NCI-H69 (cell line): ENCODE measurements around the gene GRM4.
A peak's percentile ranks its signal among the peaks of the same experiment; 100 is the strongest.

Experiments
- DNase-seq: peaks from one replicate; lab custom pipeline; 2025; lab: John Stamatoyannopoulos, UW

Gene GRM4

DNA sequence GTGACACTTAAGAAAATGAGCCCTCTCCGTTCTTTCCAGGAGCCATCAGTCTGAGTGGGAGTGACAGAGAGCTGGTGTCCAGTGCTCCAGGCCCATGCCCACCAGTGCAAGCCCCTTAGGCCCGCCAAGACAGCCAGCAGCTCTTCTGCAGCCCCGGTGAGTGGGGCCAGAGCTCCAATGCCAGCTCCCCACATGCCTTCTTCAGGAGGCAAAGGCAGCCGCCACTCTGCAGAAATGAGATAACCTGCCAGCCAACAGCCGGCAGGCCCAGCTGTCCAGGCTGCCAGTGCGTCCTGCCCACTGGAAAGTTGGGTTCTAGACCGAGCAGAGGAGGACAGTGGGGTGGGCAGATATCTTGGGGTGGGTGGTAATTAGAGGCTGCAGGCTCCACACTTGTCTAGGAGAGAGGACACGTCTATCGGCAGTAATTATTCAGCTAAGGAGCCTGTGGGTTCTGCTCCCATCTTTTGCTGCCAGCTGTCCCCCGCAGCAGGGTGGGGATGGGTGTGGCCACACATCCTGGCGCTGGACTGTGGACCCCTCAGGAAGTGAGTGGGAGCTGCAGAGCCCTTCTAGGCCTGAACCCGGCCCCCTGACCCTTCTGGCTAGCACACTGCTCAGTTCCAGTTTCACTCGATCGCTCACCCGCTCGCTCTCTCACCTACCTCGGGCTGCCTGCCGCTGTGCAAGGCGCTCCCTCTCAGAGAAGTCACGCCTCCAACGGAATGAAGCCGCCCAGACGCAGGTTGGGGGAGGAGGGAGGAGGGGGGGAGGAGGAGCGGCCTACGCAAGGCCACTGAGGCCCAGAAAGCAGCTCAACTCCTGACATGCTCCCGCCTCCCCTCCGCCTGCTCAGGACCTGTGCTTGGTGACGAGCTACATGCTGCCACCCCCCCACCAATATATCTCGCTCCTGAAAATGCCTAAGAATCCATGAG lies 3.6 kb downstream of the GRM4 start:
- DNase-seq, result peak; percentile 42

DNA sequence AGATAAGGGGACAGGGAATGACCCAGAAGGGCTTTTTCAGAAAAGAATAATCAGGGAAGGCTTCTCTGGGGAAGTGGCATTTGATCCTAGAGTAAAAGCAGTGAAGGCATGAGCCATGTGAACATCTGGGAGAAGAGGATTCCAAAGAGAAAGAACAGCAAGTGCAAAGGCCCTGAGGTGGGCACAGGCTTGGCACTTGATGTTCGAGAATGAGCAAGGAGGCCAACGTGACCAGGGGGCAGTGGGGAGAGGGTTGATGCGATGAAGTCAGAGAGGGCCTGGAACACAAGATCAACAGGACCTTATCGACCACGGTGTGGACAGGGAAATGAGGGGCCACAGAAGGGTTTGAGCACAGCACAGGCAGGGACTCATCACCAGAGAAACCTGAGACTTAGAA lies 5.8 kb downstream of the GRM4 start:
- no peak for DNase-seq

DNA sequence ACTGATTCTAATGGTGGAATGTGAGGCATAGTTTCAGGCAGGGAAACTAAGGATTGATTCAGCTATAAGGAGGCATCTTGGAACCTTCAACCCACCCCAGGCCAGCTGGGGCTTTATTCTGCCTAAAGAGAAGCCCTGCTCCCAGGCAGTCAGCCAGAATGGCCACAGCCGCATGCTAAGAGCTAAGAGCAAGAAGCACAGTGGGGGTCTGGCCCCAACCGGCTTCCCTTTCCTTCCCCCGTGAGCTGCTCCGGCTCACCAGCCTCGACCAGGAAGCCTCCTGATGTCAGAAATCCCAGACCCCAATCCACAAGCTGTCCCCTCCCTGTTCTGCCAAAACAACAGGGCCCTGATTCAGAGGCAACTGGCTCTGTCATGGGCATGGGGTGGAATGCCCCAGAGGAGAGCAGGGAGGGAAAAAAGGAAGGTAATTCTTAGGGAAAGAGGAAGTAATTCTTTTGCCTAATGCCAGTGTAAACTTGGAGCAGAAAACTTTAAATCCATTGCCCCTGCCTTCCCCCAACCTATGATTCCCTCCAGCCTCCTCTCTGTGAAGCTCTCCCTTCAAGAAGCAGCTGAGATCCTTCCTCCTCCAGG lies 6.9 kb downstream of the GRM4 start:
- DNase-seq, result peak; percentile 79

DNA sequence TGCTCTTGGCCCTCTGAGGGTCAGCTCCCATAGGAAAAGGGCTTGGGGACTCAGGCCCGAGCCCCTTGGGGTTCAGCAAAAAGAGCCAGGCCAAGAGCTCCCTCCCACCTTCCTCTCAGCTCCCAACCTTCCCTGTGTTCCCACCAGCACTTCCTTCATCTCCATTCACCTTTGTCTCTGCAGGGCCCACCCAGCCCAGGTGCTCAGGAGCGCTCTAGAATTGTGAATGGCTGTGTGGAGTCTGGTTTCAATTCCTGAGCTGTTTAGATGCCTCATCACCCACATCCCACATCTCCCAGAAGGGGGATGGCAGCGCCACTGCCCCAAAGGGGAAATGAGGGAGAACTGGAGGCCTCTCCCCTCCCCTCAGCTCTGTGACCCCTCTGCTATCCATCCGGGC lies 7.7 kb downstream of the GRM4 start:
- DNase-seq, result peak; percentile 27

DNA sequence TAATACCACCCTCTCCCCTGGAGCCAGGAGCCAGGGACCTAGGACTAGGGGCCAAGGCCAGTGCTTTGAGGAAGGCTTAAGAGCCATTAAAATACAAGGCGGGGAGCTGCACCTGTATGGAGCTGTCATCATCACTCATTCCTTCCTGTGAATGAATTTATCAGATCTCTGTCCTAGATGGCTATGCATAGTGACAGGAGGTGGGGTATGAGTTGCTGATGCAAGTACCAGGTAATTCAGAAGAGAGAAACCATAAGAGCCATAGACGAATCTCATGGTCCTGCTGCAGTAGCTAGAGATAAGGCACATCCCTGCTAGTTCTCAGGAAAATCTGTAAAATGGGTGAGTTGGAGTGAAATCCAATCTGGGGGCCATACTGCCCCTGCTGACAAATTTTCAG lies 10.3 kb downstream of the GRM4 start:
- DNase-seq, result peak; percentile 22

DNA sequence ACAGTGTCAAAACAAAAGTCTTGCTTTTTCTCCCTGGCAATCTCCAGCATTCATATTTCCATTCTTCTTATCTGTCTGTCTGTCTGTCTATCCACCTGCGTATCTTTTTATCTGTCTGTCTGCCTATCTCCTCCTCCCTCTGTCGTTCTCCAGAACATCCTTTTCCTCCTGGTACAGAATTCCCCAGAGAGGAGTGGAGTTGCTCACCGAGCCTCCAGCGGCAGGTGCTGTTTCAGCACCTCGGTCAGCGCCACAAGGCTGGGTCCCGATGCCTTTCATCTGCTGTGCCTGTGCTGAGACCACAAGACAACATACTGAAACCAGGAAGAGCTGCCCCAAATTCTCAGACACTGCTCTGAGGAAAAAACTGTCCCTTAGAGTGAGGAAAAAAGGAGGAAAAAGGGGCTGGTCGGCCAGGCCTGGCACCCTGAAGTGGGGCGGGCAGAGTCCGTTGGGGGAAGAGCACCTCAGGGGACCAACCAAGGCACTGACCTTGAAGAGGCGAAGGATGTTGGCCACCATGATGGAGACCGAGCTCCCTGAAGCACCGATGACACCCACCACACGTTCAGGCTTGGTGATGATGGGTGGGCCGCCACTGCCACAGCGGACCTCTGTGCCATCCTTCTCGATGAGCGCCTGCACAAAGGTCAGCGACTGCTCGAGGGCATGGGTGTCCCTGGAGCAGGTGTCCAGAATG lies 13.3 kb downstream of the GRM4 start:
- no peak for DNase-seq

DNA sequence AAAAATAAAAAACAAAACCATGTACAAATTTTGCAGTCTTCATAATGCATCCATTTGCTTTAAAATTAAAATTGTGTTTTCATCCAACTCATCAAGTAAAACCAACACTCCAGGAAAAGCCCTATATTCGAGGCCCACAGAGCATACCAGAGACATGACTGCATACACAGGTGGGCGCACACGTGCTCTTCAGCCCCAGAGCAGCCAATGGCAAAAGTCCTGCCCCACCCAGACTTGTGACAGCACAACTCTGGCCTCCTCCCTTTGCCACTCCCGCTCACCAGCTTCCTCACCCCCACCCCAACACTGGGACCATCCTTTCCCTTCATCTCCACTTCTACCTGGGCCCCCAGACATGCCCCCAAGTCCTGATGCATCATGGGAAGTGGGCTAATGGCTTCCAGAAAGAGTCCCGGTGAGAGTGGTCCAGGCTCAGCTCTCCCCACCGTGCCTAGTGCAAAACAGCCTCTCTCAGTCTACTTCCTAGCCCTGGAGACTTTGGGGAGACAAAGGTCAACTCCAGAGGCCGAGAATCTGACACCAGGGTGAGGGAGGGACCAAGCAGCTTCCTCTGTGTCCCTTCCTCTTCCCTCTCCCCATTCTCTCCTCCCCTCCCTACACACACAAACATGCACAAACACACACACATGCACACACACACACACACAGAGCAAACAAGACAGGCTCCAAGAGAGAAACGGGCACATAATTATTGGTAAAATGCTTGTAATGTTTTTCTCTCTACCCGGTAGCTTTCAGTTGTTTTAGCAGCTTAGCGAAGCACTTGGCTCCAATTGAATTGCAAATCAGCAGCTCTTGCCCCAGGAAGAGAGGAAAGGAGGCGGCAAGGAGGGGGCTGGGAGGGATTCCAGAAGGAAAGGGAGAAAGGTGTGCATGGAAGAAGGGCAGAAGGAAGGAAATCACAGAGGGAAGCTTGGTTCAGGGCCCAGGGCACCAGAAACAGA lies 14.3 kb downstream of the GRM4 start:
- peak; percentile 33 for DNase-seq

DNA sequence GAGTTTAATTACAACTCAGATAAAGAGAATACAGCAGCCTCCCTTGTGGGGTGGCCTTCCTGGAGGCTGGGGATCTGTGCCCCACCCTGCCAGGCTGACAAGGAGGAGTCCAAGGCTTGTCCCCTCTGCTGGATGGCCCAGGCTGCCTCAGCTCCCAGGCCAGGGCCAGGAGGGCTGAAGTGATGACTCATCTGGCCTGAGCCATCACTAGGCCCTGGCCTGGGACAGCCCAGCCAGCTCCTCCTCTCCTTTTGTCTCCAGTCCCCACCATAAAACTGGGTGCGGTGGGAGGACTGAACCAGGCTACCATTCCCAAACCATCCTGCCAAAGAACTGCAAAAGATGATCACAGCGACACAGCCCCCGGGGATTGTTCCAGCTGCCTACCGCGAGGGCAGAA lies 15.0 kb downstream of the GRM4 start:
- no peak for DNase-seq

DNA sequence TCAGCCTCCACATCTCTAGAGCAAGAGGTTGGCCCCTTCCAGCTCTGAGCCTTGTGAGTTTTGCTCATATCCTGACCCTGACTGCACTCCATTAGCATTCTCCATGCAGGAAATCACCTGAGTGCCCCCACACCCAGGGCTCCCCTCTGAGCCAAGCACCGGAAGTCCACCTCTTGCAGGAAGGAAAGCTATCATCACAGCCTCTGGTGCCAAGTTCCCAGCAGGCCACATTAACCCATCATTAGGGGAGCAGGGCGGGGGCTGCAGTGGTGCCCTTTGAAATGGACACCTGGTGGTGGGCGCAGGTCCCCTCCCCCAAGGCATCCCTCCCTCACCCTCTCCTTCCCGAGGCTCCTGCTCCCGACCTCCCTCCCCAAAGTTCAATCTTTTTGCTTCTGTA lies 16.1 kb downstream of the GRM4 start:
- peak; percentile 90 for DNase-seq

DNA sequence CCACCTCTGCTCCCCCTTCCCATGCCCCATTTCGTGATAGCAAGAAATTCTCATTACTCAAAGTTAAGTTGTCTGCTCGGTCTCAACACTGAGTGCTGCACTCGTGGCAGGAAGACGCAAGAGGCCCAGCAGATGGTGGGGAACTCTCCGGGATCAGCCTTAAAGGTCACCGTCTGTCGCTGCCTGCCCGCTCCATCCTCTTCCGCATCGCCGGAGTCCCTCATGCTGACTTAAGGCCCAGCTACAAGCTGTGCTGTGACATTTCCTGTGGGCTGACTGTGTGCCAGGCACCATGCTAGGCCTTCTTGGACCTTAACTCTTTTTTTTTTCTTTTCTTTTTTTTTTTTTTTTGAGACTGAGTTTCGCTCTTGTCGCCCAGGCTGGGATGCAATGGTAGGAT lies 17.8 kb downstream of the GRM4 start:
- DNase-seq, result no peak

DNA sequence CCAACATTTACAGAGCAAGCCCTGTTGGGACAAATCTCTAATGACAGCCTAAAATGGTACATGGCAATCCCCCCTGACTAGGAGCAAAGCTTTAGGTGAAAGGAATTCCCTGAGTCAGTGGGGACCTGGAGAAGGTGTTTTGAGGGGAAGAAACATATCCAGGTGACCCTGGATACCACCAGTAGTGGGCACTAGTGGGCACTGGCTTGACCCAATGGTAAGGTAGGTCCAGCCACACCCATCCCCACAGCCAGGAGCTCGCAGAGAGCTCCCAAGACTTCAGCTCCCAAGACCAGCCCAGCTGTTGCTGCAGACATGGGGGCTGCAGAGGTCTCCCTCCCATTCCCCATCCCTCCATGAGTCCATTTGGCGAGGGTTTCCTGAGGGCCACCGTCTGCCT lies 19.5 kb downstream of the GRM4 start:
- peak; percentile 25 for DNase-seq

DNA sequence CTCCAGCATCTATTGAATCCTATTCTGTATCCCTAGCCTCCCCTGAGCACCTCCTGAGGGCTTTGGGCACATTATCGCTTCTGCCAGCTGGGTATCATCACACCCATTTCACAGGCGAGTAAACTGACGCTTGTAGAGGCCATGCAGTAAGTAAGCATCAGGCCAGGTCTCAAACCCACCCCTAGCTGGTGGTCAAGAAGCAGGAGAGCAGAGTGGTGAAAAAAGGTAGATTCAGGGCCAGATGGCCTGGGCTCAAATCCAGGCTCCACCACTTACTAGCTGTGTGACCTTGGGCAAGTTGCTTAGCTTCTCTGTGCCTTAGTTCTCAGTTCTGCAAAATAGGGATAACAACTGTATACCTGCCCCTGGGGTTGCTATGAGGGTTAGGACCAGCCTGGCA lies 19.9 kb downstream of the GRM4 start:
- no peak for DNase-seq

DNA sequence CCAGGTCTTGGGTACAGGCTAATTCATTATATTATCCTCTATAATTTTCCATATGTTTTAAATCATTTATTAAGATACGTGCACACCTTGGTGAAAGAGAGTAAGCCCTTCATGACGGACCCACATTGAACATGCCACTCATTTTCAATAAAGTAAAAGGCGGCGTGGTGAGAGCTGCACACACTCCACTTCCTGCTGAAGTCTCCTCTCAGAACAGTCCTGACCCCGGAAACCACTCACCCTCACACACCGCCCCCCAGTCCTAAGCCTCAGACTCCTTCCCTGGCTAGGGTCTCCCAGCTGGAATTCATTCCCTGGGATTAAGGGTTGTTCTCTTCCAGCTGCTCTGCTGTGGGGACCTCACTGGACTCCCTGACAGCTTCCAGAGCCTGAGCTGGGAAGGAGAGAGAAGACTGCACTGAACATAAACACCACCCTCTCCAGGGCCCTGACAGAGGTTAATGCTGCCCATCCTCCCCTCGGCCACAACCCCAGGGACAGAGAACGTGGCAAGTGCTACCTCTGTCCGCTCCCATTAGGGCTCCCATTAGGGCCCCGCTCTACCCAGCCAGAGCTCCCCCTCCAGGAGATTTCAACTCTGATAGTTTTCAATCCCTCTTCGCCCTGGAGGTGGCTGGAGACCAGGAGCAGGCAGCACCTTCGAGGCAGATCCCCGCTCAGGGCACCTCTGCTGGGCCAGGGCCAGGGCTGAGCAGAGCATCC lies 24.8 kb downstream of the GRM4 start:
- DNase-seq, result no peak

DNA sequence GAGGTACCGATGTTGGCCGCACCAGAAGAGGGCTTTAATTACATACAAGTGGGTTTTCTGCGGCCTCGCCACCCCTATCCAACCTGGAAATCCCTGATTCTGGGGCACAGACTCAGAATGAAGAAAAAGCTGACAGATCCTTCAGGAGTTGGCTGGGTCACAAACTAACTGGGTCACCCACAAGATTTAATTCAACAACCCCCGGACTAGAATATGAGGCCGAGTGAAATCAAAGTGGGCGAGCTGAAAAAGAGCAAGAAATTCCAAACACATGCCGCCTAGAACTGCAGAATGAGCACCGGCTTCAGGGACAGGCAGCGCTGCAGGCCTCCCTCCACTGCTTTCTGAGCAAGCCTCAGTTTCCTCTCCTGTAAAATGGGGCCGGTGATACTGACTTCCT lies 30.0 kb downstream of the GRM4 start:
- no peak for DNase-seq

DNA sequence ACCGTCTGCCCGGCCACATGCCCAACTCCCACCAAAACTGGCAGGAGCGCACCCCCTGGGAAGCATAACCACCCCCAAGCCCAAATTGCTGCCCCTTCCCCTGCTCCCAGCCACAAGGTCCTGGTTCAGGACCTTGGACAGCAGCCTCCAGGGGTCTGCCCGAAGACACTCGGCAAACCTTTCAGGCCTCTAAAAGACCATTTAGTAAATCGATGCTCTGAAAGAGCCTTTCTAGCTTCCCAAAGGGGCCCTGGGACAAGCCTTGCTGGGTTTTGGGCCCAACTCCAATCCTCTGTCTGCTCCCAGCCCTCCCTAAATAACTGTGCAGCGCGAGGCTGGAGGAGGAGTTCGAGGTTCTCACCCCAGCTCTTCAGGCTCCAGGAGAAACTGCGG lies 30.5 kb downstream of the GRM4 start:
- no peak for DNase-seq

DNA sequence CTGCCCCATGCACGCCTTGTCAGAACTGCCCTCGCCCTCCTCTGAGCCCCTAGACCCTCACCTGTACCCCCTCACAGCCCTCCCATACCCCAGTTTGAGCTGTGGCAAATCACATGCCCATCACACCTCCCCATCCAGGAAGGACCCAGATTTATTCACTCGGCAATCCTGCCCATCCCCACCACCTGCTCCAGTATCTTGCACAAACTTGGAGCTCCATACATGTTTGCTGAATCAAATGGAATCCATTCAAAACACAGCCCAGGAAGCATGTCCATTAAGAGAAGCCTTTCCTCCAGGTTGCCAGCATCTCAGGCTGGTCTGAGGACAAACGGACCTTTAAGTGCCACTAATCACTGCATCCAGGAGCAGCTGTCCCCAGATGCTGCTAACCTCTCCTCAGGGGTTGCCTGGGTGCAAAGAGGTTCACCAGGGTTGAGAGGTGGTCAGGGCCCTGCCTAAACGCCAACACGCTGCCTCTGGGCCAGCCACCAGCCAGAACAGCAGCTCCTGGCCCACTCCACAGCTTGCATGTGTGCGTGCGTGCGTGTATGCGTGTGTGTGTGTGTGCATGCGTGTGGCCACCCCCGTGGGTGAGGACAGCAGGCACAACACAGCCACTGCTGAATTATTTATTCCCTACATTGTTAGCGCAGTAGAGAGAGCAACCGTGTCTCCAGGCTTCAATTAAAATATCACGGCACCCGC lies 31.0 kb downstream of the GRM4 start:
- peak; percentile 55 for DNase-seq

DNA sequence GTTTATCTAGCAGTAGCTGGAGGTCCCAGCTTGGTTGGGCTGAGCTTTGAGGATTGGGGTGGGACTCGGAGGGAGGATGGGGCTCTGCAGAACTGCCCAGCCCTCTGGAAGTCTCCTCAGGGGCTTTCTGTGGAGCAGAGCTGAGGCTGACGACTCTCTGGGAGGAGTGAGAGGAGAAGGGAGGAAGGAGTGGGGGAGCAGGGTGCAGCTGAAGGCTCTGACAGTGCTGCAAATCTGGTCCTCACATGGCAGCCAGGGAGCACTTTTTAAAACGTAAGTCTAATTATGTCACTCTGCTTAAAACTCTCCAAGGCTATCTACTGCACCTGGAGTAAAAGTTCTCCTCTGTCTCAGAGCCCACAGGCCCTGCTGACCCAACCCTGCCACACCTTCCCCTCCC lies 32.4 kb downstream of the GRM4 start:
- no peak for DNase-seq

DNA sequence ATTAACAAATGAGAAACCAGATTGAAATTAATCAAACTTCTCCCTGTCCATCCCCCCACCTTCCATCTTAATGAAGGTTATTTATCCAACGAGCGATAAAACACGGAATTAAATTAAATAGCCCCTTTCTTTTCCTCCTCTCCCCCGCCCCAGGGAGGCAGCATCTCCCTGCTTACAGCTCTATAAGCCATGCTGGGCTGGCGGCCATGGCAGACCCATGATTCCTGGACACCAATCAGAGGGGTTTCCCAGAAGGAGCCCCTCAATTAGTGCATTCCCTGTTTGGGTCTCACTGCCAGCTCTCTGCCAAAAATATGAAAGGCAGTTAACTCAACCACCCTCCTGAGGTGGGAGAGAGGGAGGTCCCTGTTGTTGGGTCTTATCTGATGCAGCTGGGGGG lies 33.8 kb downstream of the GRM4 start:
- no peak for DNase-seq

DNA sequence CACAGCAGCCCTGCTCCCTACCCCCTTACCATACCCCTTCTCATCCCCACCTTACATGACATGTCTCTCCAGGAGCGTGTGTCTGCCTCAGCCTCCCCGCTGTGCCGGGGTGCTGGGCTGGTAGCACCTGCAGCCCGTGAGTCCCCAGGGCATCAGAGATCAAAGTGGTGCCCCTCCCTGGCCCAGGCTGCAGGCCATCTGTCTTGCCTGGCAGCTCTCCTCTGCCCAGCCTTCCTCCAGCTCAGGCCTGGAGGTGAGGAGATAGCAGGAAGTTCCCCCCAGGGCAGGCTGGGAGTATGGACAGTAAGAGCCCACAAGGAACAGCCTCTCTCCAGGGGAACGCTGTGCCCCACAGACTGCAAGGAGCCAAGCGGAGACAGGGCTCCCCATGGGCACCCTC lies 35.3 kb downstream of the GRM4 start:
- peak; percentile 95 for DNase-seq

DNA sequence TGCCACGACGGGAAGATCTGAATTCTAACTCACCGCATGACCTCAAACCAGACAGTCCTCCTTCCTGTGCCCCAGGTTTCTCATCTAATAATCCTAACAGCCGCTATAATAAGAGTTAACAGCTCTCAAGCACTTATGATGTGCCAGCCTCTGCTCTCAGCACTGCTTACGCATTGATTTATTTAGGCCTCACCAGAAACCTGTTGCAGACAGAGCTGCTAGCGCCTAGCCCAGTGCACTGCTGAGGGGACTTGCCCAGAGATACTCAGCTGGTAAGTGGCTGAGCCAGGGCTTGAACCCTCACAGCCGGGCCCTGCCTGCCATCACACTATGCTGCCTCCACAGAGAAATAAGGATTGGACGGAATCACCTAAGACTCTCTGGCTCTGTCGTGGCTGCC lies 37.7 kb downstream of the GRM4 start:
- peak; percentile 52 for DNase-seq

DNA sequence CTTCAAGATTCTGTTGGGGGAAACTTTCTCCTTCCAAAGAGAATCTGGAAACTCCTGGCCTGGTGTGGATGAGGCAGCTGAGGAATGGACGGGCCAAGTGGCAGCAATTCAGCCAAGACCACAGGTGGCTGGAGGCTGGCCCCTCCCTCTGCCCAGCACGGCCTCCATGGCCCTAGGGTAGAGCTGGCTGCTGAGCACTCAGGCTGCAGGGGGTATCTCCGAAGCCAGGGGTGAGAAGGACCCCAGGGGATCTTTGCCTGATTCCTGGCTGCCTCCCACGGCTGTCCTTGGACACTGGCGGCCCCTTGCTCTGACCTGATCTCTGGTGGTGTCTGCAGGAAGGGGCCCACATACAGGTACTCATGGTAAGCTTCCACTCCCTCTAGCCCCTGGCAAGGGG lies 39.0 kb downstream of the GRM4 start:
- peak; percentile 80 for DNase-seq
